ENCODE results near the gene CCDC127.

GRCh38 chr5:158807-159447 is 59.0 kb downstream of the CCDC127 start:
- TF ChIP-seq MAFK (conservative IDR thresholded peaks at IDR 0.05 in 1 of 2, IDR thresholded peaks at IDR 0.05 in 1 of 2; ENCODE audit: low read length in 2 of 2) (no peak), HNRNPL (IDR thresholded peaks at IDR 0.05; ENCODE audit: low read depth, low read length) (no peak), NR2C2 (CRISPR knock-in tag; IDR thresholded peaks at IDR 0.05; ENCODE audit: borderline replicate concordance) (no peak), ZFP41 (CRISPR knock-in tag; IDR thresholded peaks at IDR 0.05; ENCODE audit: borderline replicate concordance) (no peak)
- TF ChIP-seq, protein P1, sequence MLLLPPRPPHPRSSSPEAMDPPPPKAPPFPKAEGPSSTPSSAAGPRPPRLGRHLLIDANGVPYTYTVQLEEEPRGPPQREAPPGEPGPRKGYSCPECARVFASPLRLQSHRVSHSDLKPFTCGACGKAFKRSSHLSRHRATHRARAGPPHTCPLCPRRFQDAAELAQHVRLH (CRISPR knock-in tag; IDR thresholded peaks at IDR 0.05; ENCODE audit: borderline replicate concordance, low read depth): no peak
- TF ChIP-seq, protein P2, sequence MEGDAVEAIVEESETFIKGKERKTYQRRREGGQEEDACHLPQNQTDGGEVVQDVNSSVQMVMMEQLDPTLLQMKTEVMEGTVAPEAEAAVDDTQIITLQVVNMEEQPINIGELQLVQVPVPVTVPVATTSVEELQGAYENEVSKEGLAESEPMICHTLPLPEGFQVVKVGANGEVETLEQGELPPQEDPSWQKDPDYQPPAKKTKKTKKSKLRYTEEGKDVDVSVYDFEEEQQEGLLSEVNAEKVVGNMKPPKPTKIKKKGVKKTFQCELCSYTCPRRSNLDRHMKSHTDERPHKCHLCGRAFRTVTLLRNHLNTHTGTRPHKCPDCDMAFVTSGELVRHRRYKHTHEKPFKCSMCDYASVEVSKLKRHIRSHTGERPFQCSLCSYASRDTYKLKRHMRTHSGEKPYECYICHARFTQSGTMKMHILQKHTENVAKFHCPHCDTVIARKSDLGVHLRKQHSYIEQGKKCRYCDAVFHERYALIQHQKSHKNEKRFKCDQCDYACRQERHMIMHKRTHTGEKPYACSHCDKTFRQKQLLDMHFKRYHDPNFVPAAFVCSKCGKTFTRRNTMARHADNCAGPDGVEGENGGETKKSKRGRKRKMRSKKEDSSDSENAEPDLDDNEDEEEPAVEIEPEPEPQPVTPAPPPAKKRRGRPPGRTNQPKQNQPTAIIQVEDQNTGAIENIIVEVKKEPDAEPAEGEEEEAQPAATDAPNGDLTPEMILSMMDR (CRISPR knock-in tag; IDR thresholded peaks at IDR 0.05): no peak

Data from HepG2 (cell line).